Measurements from ENCODE around the gene GSTK1. TPM values are rescaled to one million over a fixed set of nuclear protein-coding genes. Genes with fewer than 3 reads are reported as not detected.
A peak's percentile ranks its signal among the peaks of the same experiment; 100 is the strongest.

The GSTK1 gene
- total RNA-seq, 2 experiments from 2014 or later, result 163 to 171 TPM

DNA sequence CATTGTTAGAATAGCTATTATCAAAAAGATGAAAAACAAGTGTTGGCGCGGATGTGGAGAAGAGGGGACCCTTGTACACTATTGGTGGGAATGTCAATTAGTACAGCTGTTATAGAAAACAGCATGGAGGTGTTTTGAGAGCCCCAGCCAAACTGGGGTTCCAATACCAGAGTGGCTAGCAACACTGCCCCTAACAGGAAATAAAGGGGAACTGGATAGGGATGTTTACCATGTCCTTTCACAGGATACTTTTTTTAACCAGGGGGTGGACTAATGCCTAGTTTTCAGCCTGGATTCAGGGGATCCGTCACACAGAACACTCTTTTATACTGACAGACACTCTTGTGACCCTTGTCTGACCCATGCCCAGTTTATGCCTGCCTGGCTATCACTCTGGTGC lies 6.9 kb upstream of the GSTK1 start:
- peaks cover 23% of the 10 kb centered on the region for H3K9me3 Mint-ChIP-seq

DNA sequence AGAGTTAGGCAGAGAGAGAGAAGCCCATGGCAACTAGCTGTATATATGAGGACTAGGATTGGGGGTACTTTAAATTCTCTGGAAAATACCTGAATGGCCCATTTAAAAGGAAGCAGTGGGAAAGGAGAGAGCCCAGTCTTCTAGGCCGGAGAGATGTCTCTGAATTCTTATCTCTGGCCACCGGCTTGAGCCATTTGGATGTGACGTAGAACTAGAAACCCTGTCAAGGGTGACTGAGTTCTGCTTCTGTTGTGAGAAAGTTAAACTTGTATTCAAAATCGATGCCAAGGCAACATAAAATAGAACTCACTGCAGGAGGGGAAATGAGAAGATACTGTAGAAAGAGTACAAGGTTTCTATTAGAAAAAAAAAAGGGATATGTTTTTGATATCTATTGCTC lies 6.3 kb upstream of the GSTK1 start:
- POLR2A ChIA-PET, result interaction anchor here (1.7 to 2.2 kb wide), 2 partner anchors 31 to 51 kb away, joined by 4 to 6 read pairs; partner anchors contain the start of gene CASP2
- intact Hi-C loops (cut with micrococcal nuclease), result no loop called here
- Mint-ChIP-seq H3K27ac (peak overlapping the region; percentile 72), H3K4me1 (ENCODE audit: low read depth) (peaks cover 54% of the 10 kb centered on the region), H3K36me3 (ENCODE audit: low read depth) (peaks cover 16% of the 10 kb centered on the region), H3K27me3 (no peaks in the 10 kb centered on the region), H3K4me3 (no peak overlapping the region), H3K9me3 (peaks cover 23% of the 10 kb centered on the region)
- TF ChIP-seq, protein P1, sequence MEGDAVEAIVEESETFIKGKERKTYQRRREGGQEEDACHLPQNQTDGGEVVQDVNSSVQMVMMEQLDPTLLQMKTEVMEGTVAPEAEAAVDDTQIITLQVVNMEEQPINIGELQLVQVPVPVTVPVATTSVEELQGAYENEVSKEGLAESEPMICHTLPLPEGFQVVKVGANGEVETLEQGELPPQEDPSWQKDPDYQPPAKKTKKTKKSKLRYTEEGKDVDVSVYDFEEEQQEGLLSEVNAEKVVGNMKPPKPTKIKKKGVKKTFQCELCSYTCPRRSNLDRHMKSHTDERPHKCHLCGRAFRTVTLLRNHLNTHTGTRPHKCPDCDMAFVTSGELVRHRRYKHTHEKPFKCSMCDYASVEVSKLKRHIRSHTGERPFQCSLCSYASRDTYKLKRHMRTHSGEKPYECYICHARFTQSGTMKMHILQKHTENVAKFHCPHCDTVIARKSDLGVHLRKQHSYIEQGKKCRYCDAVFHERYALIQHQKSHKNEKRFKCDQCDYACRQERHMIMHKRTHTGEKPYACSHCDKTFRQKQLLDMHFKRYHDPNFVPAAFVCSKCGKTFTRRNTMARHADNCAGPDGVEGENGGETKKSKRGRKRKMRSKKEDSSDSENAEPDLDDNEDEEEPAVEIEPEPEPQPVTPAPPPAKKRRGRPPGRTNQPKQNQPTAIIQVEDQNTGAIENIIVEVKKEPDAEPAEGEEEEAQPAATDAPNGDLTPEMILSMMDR (IDR thresholded peaks at IDR 0.05), result peak; percentile 20
- ATAC-seq, result no peak
- DNase-seq, result no peak
- CTCF ChIA-PET, result interaction anchor here (1.2 to 4.2 kb wide), 6 partner anchors 9 to 42 kb away, joined by 3 to 18 read pairs (median 6); no protein-coding TSS in a partner anchor

More for the DNA sequence above, 6.9 kb upstream of the GSTK1 start:
- no peaks in the 10 kb centered on the region for H3K27me3 Mint-ChIP-seq
- TF ChIP-seq, protein P1 (IDR thresholded peaks at IDR 0.05), result peak; percentile 16
- peaks cover 56% of the 10 kb centered on the region for H3K4me1 Mint-ChIP-seq (ENCODE audit: low read depth)
- ChIA-PET CTCF (interaction anchor here (0.9 to 4.2 kb wide), 8 partner anchors 9 to 116 kb away, joined by 3 to 15 read pairs (median 4); no protein-coding TSS in a partner anchor), POLR2A (interaction anchor here (1.2 to 2.2 kb wide), 3 partner anchors 31 to 52 kb away, joined by 4 to 6 read pairs (median 4); partner anchors contain the start of gene CASP2)
- peaks cover 22% of the 10 kb centered on the region for H3K36me3 Mint-ChIP-seq (ENCODE audit: low read depth)
- H3K4me3 Mint-ChIP-seq, result no peak overlapping the region
- intact Hi-C loops (cut with micrococcal nuclease), result no loop called here
- peak overlapping the region; percentile 72 for H3K27ac Mint-ChIP-seq
- DNase-seq (no peak), ATAC-seq (peak; percentile 38)

DNA sequence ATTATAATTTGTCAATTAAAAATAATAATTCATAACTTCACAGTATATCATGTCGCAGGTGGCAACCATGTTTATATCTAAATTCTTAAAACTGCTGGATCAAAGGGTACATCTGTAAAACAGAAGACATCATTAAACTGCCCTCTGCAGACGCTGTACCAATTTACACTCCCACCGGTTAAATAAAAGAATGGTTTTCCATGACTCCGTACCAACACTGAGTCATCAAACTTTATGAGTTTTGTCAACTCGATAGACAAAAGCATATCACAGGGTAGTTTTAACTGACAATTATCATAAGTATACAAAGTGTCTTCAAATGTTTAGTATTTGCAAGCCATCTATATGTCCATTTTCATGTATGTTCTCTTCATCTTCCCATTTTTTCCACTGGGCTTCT lies 5.7 kb upstream of the GSTK1 start:
- intact Hi-C loops (cut with micrococcal nuclease), result no loop called here
- Mint-ChIP-seq H3K4me3 (no peak overlapping the region), H3K27ac (no peak overlapping the region)

DNA sequence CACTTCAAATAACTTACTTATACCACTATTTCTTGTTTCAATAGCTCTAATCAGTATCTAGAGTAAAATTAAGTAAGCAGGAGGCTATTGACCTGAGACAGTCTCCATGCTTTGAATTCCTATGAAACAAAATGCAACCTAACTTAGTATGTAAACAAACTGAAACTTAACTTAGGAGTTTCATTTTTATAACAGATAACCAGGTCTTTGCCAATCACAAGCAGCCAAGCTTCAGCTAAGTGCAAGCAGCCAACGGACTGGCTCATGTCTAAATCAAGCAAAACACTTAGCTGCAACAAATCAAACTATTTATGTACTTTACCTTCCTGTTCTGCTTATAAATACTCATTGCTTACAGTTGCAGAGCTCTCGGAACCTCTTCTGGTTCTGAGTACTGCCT lies 4.4 kb upstream of the GSTK1 start:
- H3K27me3 Mint-ChIP-seq, result no peaks in the 10 kb centered on the region
- ChIA-PET CTCF (interaction anchor here (0.7 to 4.2 kb wide), 10 partner anchors 11 to 125 kb away, joined by 3 to 18 read pairs (median 4); no protein-coding TSS in a partner anchor), POLR2A (interaction anchor here (0.7 to 1.3 kb wide), 3 partner anchors 9 to 117 kb away, joined by 3 read pairs; no protein-coding TSS in a partner anchor)
- H3K4me3 Mint-ChIP-seq, result peak overlapping the region; percentile 51
- TF ChIP-seq, protein P1 (IDR thresholded peaks at IDR 0.05), result no peak
- ATAC-seq, result peak; percentile 41
- intact Hi-C loops (cut with micrococcal nuclease), result no loop called here
- peak; percentile 45 for DNase-seq
- peaks cover 54% of the 10 kb centered on the region for H3K4me1 Mint-ChIP-seq (ENCODE audit: low read depth)
- peaks cover 12% of the 10 kb centered on the region for H3K36me3 Mint-ChIP-seq (ENCODE audit: low read depth)
- H3K27ac Mint-ChIP-seq, result peak overlapping the region; percentile 86
- peaks cover 10% of the 10 kb centered on the region for H3K9me3 Mint-ChIP-seq

More for the DNA sequence above, 5.7 kb upstream of the GSTK1 start:
- Mint-ChIP-seq H3K9me3 (peaks cover 19% of the 10 kb centered on the region), H3K4me1 (ENCODE audit: low read depth) (peaks cover 53% of the 10 kb centered on the region), H3K27me3 (no peaks in the 10 kb centered on the region), H3K36me3 (ENCODE audit: low read depth) (peaks cover 12% of the 10 kb centered on the region)
- no peak for DNase-seq
- CTCF ChIA-PET, result interaction anchor here (0.8 to 4.2 kb wide), 5 partner anchors 10 to 42 kb away, joined by 3 to 18 read pairs (median 6); no protein-coding TSS in a partner anchor
- no peak for ATAC-seq
- TF ChIP-seq, protein P1 (IDR thresholded peaks at IDR 0.05), result no peak
- POLR2A ChIA-PET, result interaction anchor here (1.7 to 2.2 kb wide), 2 partner anchors 30 to 51 kb away, joined by 4 to 6 read pairs; partner anchors contain the start of gene CASP2

DNA sequence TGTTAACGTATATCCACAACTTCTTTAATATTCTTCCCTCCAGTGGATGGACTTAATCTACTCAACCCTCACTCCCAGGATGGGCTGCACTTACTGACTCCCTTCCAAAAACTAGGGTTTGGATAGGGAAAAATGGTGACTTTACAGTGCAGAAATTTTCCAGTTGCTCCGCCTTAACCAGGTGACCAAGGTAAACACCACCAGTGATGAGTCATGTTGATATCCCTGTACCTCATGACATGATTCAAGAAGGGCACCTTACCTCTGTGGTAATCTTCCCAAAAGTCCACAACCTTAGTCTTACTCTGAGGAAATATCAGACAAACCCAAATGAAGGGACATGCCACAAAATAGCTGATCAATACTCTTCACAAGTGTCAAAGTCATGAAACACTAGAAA lies 3.5 kb upstream of the GSTK1 start:
- DNase-seq (no peak), ATAC-seq (no peak)
- POLR2A ChIA-PET, result interaction anchor here (0.6 to 1.0 kb wide), 2 partner anchors 19 to 39 kb away, joined by 3 to 4 read pairs; no protein-coding TSS in a partner anchor
- Mint-ChIP-seq H3K27ac (peak overlapping the region; percentile 76), H3K36me3 (ENCODE audit: low read depth) (peaks cover 14% of the 10 kb centered on the region), H3K4me1 (ENCODE audit: low read depth) (peaks cover 57% of the 10 kb centered on the region), H3K9me3 (peaks cover 5% of the 10 kb centered on the region), H3K4me3 (no peak overlapping the region), H3K27me3 (no peaks in the 10 kb centered on the region)
- TF ChIP-seq, protein P1 (IDR thresholded peaks at IDR 0.05), result no peak
- intact Hi-C loops (cut with micrococcal nuclease), result no loop called here
- CTCF ChIA-PET, result interaction anchor here (0.7 to 5.9 kb wide), 4 partner anchors 13 to 46 kb away, joined by 3 to 48 read pairs (median 4); no protein-coding TSS in a partner anchor

All from activated CD8-positive, alpha-beta T cell treated with anti-CD3 and anti-CD28 coated beads for 36 hours (primary cell).